ENCODE measurements around the gene UBQLN4.

The UBQLN4 gene

DNA sequence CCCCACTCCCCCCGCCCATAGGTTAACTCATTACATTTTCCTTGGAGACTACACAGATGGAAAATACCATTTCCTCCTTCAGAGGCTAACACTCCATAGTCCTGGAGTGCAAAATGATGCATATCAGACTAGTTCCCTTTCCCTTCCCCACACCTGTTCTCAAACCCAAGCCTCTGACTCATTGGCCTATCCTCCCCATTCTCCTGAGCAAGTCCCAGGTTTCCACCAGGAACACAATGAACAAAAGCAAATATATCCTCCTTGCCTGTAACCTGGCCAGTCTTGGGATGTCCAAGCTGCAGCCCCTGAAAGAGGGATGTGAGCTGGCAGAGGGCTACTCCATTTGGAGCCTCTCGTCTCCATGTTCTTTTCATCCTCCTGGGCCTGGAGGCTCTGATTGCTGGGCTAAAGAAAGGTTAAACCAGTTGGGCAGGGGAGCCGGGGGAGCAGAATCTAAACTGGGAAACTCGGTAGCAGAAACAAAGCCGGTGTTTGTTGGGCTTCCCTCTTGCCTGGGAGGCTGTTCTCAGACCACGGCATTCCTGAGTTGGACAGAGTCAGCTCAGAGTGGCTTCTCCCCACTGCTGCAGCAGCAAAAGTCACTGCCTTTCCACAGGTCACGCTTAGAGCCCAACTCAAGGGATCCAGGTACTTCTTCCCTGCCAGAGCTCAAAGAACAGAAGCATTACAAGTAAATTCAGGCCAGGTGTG is 46.8 kb downstream of the UBQLN4 start:
- no peak for DNase-seq

DNA sequence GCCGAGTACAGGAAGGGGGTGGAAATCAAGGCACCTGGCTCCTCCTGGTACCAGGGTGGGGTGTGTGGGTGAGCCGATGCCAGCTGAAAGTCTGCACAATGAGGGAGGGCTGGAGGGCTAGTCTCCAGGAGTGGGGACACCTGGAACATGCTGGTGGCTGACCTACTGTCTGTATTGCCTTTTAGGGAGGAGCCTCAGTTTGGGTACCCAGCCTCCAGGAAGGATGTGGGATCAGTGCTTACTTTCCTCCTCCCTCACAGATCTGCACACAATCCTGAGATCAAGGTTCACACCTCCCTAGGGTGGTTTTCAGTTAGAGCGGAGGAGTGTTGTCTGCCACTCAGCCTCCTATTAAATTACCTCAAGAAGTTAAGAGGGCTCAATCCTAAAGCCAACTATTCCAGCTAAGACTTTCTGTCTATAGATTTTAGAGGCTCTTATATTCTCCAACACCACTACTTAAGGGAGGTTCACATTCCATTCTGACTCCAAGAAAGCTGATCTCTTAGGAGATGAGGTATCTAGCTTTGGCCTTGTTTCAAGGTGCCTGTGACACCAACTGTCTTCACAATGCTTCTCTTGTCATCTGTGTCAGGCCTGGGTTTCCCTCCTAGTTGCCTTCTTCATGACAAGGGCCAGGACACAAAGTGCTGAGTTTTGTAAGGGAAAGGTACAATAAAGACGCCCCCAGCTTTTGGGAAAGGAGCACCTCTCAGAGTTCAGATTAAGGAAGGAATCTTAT is 48.6 kb downstream of the UBQLN4 start:
- no peak for DNase-seq

DNA sequence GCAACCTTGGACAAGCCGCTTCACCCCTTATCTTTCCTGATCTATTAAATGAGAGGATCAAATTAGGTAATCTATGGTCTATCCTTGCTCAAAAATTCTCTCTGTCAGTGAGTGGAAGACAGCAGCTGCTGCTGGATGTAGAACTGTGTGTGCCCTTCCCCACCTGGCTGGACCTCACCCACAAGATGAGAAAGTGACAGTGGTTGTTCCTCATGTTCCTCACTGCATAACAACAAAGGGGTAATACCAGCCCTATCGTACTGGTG is 49.7 kb downstream of the UBQLN4 start:
- no peak for DNase-seq

DNA sequence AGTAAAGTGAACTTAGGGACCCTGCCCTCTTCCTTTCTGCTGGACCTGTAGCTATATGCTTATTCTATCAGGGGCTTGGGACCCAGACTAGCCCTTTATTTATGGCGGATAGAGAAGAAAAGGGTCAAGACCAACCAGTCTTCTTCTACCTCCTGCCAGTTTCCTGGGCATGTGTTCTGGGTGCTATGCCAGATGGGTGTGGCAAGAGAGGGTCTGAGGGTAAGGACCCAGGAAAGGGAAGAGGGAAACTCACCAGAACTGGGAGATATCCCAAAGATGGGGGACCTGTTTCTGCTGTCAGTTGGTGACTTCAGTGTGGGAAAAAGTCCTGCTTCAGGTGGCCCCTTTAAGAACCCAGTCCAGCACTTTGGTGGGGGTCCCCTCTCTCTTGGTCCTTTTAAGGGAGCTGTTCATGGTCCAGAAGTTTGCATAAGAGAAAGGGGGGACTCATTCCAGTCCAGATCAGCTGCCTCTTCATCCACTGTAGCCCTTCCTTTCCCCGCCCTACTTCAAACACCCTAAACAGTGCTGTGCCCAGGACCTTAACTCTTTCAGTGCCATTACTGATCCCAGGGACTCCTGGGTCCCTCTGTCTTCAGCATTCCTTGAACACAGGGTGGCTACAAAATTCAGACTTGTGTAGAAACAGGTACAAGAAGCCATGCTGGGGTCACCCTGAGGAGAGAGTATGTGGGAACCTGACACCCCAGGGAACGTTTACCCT is 51.2 kb downstream of the UBQLN4 start:
- no peak for DNase-seq

DNA sequence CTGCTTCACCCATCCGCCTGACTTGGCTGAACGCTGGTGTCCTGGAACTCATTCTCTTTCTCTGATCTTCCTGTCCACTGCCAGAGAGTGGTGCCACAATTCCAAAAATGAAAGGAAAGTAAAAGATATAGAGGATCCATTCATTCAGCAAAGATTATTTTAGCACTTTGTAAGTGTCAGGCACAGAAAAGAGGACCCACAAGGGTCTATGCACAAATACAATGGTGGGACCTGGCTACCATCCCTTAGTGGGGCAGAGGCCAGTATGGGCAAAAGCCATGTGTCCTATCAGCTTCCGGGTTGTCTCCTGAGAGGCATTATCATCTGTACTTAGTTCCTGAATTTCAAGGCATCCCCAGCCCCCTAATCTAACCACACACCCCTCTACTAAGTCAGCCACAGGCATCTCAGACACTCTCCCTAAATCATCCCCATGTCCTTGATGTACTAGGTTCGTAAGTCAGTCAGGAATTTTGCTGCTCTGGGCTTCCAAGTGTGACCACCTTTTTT is 51.9 kb downstream of the UBQLN4 start:
- no peak for DNase-seq

DNA sequence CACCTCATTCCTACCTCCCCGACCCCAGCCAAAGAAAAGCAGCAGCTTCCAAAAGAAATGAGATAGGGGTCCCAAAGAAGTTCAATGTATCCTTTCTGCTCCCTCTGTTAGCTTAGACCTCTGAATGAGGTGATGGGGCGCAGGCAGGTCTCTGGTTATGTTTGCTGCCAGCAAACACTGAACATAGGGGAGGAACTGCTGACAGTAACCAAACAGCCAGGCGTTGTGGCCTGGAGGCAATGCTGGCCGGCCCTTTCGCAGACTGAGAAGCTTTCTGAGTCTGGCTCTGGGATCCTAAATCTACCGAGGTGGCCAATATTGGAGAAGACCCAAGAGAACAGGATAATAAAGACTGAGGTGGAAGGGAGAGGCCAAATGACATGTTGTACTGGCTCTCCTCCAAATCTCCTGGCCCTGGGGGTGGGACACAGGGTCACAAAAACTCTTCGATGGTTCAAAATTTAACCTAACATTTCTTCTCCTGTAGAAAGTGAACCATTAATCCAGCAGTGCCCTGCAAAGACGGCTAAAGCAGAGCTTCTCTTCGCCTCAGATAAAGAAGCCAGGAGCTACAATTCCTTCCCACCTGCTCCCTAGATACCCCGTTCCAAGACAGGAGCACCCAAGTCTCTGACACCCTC is 52.5 kb downstream of the UBQLN4 start:
- no peak for DNase-seq

DNA sequence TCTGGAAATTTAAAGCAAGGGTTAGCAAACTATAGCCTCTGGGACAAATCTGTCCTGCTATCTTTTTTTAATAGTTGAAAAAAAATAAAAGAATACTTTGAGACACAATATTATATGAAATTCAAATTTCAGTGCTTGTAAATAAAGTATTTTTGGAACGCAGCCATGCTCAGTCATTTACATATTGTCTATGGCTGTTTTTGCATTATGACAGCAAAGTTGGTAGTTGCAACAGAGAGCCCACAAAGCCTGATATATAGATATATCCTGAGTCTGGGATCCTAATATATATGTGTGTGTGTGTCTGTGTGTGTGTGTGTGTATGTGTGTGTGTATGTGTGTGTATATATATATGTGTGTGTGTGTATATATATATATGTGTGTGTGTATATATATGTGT is 53.6 kb downstream of the UBQLN4 start:
- DNase-seq, result no peak

DNA sequence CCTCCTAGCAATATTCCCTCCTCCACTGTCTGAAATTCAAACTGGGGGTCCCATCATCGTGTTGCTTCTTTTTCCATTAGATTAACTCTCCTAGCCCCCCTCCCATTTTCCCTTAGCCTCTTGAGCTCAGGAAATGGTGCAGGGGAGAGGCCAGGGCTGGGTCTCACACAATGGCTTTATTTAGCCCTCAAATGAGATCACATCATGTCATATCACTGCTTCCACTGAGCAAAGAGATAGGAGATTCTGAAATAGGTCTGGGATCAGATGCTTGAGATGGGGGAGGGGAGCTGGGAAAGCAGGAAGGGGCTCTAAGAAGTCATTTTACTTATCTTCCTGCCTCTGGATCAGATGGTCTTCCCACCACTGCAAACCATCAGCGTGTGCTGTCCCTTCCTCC is 57.4 kb downstream of the UBQLN4 start:
- DNase-seq, result no peak

DNA sequence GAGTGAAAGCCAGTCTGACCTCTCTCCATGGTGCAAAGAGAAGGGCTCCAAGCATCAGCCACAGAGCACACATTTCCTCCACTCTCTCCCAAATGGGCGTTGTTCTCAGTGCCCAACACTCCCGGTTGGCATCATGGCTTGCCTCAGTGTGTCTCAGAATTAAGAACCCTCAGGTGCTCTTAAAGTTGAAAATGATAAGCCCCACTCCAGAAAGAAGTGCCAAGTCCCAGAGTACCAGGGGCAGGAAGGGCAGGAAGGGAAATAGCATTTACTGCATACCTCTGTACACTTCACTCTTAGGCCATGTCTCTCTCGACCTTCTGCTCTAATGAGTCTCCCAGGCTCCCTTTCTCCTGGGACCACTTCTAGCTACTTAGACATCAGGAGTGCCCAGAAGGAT is 60.0 kb downstream of the UBQLN4 start:
- no peak for DNase-seq

DNA sequence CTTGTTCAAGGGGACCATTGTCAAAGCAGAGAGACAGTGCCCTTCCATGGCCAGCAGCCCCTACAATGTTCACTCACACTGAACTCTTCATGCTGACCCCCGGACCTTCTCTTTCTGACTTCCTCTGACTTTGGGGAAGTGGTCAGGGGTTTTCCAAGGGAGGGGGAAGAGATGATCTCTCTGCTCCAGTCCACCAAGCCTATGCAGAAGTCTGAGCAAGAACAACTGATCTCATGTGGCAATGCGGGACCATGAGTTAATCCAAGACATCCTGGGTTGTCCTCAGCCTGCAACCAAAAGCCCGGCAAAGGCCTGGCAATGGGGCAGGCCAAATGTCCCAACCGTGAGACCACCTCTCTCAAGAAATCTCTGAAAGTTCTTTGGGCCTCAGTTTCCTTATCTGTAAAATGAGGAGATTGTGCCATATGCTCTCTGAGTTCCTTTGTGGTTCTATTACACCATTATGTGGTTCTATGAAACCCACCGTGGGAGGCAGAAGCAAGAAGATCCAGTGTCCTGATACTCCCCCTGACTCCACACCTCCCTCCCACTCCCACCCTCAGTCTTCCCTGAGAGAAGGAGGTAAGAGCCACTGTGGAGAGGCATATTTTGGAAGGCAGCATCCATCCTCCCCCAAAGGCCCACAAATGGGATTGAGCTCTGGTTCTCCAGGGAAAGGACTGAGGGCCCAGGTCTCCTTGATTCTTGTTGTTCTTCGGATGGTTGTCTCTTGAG is 63.4 kb downstream of the UBQLN4 start:
- no peak for DNase-seq

DNA sequence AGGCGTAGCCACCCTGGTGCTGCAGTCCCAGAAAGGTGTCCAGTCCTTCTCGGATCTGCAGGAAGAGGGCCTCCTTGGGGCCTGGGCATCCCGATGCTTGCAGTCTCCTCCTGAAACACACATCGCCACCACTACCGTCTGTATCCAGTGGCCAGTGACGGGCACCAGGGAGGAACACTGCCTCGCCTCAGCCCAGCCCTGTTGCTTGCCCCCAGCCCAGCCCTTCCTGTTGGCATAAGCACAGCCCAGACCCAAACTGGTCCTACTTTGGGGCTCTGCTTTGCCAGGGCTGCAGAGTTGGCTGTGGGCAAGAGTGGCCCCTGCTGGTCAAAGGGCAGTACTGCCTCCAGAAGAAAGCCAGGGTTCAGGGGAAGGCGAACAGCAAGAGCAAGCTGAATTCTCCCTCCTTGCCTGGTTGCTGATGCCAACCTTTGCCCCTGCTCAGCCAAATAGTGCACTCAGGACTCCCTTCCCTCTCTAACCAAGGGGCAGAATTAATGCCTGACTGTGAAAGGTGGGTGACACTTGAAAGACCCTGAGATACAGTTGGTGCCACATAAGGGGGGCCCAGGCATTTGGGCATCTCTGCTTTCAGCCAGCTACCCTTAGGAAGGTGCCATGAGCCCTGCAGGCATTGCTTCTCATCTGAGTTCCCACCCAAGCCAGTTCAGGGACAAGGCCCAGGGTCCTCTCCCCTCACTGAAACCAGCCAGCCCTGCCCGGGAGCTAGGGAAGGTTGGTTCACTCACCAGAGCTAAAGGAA is 64.2 kb downstream of the UBQLN4 start:
- DNase-seq, result peak; percentile 42

All from amniotic stem cell (primary cell).